Measurements from ENCODE around the gene LONRF2. TPM values are rescaled to one million over a fixed set of nuclear protein-coding genes. Genes with fewer than 3 reads are reported as not detected.

LONRF2 gene
- total RNA-seq, 2 experiments from 2014 or later = 0.06 to 0.08 TPM

DNA sequence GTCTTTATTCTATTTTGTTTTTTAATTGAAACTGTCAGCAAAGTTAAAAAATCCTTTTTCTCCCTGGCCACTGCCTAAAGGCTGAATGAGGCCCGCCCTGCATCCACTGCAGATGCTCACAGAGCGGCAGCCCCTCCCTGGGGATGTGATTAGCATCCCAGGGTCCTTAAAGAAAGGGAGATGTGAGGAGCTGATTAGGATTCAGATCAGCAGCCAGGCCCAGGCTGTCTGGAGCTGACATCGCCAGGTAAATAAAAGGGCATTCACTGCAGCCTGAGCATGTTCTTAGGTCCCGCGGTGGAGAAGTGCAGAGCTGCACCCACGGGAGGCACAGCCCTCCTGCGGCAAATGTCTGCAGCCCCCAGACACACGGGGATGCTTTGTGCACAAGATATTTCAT, 83.8 kb downstream of the LONRF2 start:
- Mint-ChIP-seq H3K9me3 (no peaks in the 10 kb centered on the region), H3K27me3 (no peaks in the 10 kb centered on the region), H3K4me1 (ENCODE audit: low read depth) (peaks cover 40% of the 10 kb centered on the region), H3K27ac (no peak overlapping the region), H3K36me3 (ENCODE audit: low read depth) (no peaks in the 10 kb centered on the region), H3K4me3 (no peak overlapping the region)
- ChIA-PET CTCF (no interaction called here), POLR2A (no interaction called here)
- DNase-seq (no peak), ATAC-seq (ENCODE audit: poor library complexity) (no peak)
- Histone ChIP-seq H3K27me3 (ENCODE audit: control insufficient read depth in 1 of 2, insufficient read depth in 2 of 2, low read length in 2 of 2) (no peaks in the 10 kb centered on the region), H3K27ac (ENCODE audit: low read depth in 1 of 2, low read length in 2 of 2) (no peak overlapping the region), H3K4me3 (ENCODE audit: low read length) (no peak overlapping the region), H3K36me3 (ENCODE audit: insufficient read depth, low read length) (no peaks in the 10 kb centered on the region), H3K4me1 (ENCODE audit: insufficient read depth, low read length) (peaks cover 26% of the 10 kb centered on the region), H3K9me3 (ENCODE audit: control insufficient read depth in 1 of 2, insufficient read depth in 1 of 2, low read length in 2 of 2) (no peaks in the 10 kb centered on the region)
- intact Hi-C loops (cut with DNase I, micrococcal nuclease) = no loop called here
- TF ChIP-seq, protein P1, sequence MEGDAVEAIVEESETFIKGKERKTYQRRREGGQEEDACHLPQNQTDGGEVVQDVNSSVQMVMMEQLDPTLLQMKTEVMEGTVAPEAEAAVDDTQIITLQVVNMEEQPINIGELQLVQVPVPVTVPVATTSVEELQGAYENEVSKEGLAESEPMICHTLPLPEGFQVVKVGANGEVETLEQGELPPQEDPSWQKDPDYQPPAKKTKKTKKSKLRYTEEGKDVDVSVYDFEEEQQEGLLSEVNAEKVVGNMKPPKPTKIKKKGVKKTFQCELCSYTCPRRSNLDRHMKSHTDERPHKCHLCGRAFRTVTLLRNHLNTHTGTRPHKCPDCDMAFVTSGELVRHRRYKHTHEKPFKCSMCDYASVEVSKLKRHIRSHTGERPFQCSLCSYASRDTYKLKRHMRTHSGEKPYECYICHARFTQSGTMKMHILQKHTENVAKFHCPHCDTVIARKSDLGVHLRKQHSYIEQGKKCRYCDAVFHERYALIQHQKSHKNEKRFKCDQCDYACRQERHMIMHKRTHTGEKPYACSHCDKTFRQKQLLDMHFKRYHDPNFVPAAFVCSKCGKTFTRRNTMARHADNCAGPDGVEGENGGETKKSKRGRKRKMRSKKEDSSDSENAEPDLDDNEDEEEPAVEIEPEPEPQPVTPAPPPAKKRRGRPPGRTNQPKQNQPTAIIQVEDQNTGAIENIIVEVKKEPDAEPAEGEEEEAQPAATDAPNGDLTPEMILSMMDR (IDR thresholded peaks at IDR 0.05) = no peak

DNA sequence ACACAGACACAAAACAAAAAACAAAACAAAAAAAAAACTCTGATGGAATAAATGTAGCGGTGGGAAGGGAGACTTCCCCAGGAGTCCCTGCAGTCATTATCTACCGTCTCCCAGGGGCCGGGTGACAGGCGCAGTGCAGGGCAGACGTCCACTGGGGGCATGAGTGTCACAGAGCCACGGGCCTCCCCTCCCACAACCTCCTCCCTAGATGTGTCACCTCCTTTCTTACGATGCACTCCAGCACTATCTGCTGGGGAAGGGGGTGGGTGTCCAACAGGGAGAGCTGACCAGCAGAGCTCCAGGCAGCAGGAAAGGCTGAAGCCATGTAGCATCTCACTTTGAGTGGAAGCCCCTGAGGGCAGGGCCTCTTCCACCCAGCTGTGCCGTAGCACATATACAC, 84.5 kb downstream of the LONRF2 start:
- TF ChIP-seq, protein P1 (IDR thresholded peaks at IDR 0.05) = no peak
- CTCF ChIA-PET = no interaction called here
- intact Hi-C loops (cut with DNase I, micrococcal nuclease) = no loop called here

GRCh38 chr2:100237163-100237562, 85.1 kb downstream of the LONRF2 start:
- Histone ChIP-seq H3K4me1 (ENCODE audit: insufficient read depth, low read length) (peaks cover 26% of the 10 kb centered on the region), H3K27me3 (ENCODE audit: control insufficient read depth in 1 of 2, insufficient read depth in 2 of 2, low read length in 2 of 2) (no peaks in the 10 kb centered on the region), H3K36me3 (ENCODE audit: insufficient read depth, low read length) (no peaks in the 10 kb centered on the region), H3K27ac (ENCODE audit: low read depth in 1 of 2, low read length in 2 of 2) (no peak overlapping the region), H3K9me3 (ENCODE audit: control insufficient read depth in 1 of 2, insufficient read depth in 1 of 2, low read length in 2 of 2) (no peaks in the 10 kb centered on the region), H3K4me3 (ENCODE audit: low read length) (no peak overlapping the region)
- Mint-ChIP-seq H3K4me1 (ENCODE audit: low read depth) (peaks cover 40% of the 10 kb centered on the region), H3K4me3 (no peak overlapping the region), H3K9me3 (no peaks in the 10 kb centered on the region), H3K27ac (no peak overlapping the region), H3K27me3 (no peaks in the 10 kb centered on the region), H3K36me3 (ENCODE audit: low read depth) (no peaks in the 10 kb centered on the region)
- TF ChIP-seq, protein P1 (IDR thresholded peaks at IDR 0.05) = no peak
- DNase-seq (no peak), ATAC-seq (ENCODE audit: poor library complexity) (no peak)
- intact Hi-C loops (cut with DNase I, micrococcal nuclease) = no loop called here
- ChIA-PET POLR2A (no interaction called here), CTCF (interaction anchor here (1.0 kb wide), 1 partner anchor 26 kb away, joined by 3 read pairs; no protein-coding TSS in a partner anchor)

More for the DNA sequence above, 84.5 kb downstream of the LONRF2 start:
- no peaks in the 10 kb centered on the region for H3K36me3 Mint-ChIP-seq (ENCODE audit: low read depth)
- H3K9me3 Mint-ChIP-seq = no peaks in the 10 kb centered on the region
- Histone ChIP-seq H3K27ac (ENCODE audit: low read depth in 1 of 2, low read length in 2 of 2) (no peak overlapping the region), H3K4me3 (ENCODE audit: low read length) (no peak overlapping the region), H3K27me3 (ENCODE audit: control insufficient read depth in 1 of 2, insufficient read depth in 2 of 2, low read length in 2 of 2) (no peaks in the 10 kb centered on the region), H3K9me3 (ENCODE audit: control insufficient read depth in 1 of 2, insufficient read depth in 1 of 2, low read length in 2 of 2) (no peaks in the 10 kb centered on the region), H3K4me1 (ENCODE audit: insufficient read depth, low read length) (peaks cover 26% of the 10 kb centered on the region), H3K36me3 (ENCODE audit: insufficient read depth, low read length) (no peaks in the 10 kb centered on the region)
- no peak for ATAC-seq (ENCODE audit: poor library complexity)
- DNase-seq = no peak
- no peak overlapping the region for H3K4me3 Mint-ChIP-seq
- H3K27ac Mint-ChIP-seq = no peak overlapping the region
- POLR2A ChIA-PET = no interaction called here
- peaks cover 40% of the 10 kb centered on the region for H3K4me1 Mint-ChIP-seq (ENCODE audit: low read depth)
- H3K27me3 Mint-ChIP-seq = no peaks in the 10 kb centered on the region

Measured in CD4-positive, alpha-beta T cell (primary cell).